ENCODE measurements around the gene LYSMD4.
"Not testable (repeated sequence)": the region's sequence is repeated elsewhere in the genome, so short reads cannot be mapped to it uniquely, and the experiment has no call there.

LYSMD4 gene

DNA sequence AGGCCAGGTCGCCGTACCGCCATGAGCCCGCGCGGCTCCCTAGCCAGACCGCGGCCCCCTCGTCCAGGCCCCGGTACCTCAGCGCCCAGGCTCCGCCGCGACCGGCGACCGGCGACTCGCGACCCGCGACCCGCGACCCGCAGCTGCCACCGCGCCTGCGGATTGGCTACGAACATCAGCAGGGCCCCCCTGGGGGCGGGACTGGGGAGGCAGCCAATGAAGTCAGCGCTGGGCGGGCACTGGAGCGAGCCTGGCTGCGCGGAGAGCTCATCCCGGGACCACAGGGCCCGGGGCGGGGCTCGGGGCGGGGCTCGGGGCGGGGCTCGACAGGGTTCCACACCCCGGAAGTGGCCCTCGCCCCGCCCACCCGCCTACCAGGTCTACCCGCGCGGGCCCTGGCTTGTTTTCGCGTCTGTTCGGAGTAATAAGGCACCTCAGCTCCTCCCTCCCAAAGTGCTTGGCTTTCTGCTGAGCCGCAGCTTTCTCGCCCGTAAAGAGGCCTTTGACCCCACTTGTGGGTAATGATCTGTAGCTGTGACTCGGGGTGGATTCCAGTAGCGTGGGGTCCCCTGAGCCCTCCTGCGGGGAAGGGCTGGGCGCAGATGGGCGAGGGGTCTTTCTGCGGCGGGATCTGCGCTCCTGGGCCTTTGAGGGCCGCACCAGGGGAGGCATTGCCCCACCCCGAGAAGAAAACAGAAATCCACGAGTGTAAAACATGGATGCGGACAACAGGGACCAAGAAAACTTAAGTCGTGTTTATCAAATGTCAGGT lies at the start of gene LYSMD4:
Gene LYSMD4, minus strand, starts transcription at position 170 of the 772 bp plus-strand sequence. CDS start 1,438 bp downstream, outside the sequence.
- peak; percentile 98 for DNase-seq (ENCODE audit: low spot score)

DNA sequence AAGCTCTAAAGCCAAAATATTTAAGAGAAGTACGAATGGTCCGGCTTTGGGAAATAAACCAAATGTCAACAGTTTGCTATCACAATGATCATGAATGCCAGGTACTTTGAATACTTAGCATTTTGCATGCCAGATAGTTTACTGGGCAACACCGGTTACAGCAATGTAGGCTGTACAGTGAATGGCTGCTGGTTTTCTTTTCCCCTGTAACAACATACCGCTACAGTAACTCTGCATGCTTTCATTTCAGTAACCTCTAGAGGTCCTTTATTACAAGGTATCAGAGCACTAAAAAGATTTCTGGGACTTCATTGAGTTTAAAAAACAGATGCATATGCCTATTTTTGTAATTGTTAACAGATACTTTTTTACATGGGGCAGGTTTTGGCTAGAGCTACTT lies 48.8 kb upstream of the LYSMD4 start:
- DNase-seq (ENCODE audit: low spot score): not testable (repeated sequence)

DNA sequence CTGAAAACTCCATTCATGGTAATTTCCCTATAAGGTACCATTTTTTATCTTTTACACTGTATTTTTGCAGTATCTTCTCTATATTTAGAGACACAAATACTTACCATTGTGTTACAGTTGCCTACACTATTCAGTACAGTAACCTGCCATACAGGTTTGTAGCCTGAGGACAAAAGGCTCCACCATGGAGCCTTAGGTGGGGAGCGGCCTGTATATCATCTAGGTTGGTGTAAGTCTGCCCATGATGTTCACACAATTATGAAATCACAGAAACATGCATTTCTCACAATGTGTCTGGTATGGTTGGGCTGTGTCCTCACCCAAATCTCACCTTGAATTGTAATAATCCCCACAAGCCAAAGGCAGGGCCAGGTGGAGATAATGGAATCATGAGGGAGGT lies 43.9 kb upstream of the LYSMD4 start:
- DNase-seq (ENCODE audit: low spot score): no peak

DNA sequence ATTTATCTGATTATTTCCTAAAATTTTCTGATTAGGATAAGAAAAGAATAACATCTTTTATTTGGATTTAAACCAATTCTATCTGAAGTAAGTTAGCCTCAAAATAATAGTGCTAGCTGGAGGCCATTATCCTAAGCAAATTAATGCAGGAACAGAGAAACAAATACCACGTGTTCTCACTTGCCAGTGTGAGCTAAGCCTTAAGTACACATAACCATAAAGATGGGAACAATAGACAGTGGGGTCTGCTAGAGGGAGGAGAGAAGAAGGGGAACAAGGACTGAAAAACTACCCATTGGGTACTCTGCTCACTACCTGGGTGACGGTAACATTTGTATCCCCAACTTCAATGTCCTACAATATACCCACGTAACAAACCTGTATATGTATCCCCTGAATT lies 31.3 kb upstream of the LYSMD4 start:
- no peak for DNase-seq (ENCODE audit: low spot score)

DNA sequence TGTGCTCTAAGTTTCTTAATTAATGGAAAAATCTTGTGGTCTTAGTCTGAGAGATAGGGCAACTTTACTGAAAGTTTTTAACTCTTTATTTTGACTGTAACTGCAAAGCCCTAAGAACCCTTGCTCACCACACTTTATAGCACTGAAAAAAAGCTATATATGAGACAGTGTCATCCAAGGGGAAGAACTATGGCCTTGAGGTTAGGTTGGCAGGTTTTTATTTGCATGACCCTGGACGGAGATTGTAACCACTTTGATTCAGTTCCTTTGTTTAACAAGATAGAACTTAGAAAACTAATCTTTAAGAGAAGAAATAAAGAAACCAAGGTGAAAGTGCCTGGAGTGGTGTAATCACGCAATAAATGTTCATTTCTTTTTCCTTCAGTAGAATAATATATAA lies 30.6 kb upstream of the LYSMD4 start:
- no peak for DNase-seq (ENCODE audit: low spot score)

DNA sequence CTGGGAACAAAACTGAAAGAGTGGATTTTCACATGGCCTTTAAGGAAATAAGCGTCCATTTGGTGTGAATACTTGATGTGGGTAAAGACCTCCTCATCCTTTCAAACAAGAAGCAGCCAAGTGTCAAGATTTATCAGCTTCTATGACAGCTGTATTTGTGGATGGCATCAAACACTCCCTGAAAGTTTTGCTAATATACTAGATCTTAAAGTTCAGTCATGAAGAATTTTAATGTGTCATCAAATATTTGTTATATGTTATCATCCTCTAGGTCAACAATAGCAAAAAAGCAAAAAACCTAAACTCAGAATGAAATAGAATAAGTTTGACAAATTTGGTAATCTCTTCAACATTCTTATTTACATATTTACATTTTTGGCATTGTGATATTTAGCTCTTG lies 29.1 kb upstream of the LYSMD4 start:
- no peak for DNase-seq (ENCODE audit: low spot score)

DNA sequence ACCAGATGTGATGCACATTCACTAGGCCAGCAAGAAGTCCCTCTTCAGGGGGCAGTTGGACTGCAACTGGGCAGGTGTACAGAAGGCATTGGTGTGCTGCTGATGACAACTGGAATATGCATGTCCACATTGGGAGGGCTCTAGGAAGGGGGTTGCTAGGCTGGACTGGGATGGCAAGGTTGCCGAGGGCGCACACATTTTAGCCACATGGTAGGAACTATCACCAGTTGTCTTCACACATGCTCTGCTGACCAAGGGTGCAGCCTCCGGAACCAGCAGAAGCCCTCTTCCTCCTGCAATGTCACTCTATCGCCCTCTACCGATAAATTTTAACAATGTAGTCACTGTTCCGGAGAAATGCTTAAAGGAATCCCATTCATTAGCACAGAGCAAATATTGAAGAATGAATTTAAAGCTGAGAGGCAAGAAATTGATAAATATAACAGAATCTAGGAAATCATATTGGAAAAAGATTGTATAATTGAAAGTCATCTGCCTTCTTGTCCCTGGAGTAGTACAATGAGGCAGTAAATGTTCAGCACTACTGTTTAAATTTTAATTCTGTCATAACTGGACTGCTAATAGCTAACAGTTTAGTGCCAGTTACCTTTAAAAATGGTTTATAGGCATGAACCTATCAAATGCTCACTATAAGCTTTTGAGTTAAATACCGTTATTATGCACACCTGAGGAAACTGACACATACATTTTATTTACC lies 22.6 kb upstream of the LYSMD4 start:
- DNase-seq (ENCODE audit: low spot score): peak; percentile 93

DNA sequence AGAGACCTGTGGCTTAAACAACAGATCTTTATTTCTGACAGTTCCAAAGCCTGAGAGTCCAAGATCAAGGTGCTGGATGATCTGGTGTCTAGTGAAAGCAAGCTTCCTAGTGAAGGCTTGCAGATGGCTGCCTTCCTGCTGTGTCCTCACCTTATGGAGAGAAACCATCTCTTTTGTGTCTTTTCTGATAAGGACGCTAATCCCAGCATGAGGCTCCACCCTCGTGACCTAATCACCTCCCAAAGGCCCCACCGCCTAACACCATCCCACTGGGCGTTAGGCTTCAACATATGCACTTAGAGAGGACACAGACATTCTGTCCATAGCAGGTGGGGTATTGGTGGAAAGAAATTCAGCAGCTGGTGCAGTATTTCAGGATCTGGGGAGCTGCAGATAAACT lies 19.8 kb upstream of the LYSMD4 start:
- no peak for DNase-seq (ENCODE audit: low spot score)

DNA sequence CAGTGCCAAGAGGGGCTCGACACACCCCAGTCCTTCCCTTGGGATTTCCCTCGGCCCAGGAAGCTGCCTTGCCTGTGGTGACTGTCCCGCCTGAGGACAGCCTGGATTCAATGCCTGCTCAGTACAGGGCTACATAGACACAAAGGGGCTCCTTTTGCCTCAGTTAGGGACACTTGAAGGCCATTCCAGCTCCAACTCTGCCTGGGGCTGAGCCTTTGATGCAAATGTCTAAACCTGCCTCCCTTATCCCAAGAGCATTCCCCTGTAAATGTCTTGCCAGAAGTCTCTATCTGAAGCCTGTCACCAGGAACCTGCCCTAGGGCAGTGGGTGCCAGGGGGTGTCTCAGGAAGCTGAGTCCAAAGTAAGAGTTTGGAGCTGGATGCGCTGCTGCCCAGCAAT lies 19.3 kb upstream of the LYSMD4 start:
- no peak for DNase-seq (ENCODE audit: low spot score)

DNA sequence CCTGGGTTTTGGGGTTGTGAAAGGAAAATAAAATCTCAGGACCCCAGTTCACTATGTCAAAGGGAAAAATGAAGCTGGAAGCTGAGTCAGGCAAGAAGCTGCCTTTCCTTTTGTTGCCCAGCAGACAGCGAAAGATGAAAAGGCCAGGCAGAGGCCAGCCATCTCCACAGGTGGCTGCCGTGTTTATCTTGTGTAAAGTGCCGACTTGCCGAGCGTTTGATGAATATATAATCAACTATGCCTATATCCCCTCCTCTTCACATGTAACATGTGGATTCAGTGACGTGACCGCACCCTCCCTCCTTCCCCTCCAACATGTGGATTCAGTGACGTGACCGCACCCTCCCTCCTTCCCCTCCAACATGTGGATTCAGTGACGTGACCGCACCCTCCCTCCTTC lies 17.1 kb upstream of the LYSMD4 start:
- not testable (repeated sequence) for DNase-seq (ENCODE audit: low spot score)

DNA sequence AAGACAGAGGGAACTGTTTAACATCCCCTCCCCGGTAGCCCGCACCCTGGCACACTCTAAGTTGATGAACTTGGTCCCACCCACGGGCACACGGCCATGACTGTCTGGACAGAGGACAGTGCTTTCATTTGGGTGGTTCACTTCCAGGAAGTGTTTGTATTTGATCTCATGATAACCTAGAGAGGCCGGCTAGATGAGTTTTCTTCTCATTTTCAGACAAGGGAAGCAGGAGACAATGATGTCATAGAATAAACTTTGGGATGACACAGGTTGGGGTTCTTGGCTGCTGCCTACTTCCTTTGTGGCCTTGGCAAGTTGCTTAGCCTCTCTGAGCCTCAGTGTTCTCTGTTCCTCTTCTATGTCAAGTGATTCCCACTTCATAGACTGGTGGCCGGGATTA lies 16.1 kb upstream of the LYSMD4 start:
- DNase-seq (ENCODE audit: low spot score): peak; percentile 23

DNA sequence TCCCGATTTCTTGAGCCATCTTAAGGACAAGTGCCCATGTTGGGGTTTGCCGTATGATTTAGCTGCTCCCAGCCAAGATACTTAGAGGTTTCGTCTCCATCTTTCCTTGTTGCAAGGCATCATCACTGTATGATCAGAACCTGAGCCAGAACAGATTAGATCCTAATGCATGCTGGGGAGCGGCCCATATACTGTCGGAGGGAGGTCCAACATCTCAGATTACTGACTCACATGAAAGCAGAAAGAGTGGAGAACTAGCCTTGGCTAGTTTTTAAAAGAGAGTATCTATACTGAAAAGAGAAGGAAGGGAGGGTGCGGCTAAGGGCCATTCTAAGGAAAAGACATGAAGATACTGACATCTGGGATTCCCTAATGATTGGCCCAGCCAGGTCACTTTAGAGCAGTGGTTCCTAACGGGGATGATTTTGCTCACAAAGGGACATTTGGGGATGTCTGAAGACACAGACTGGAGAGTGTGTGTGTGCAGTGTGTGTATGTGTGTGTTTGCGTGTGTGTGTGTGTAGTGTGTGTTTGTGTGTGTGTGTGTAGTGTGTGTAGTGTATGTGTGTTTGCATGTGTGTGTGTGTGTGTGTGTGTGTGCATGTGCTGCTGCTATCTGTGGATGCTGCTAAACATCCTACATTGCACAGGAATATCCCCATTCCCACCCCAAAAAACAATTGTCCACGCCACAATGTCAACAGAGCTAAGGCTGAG lies 12.3 kb upstream of the LYSMD4 start:
- DNase-seq (ENCODE audit: low spot score): no peak

DNA sequence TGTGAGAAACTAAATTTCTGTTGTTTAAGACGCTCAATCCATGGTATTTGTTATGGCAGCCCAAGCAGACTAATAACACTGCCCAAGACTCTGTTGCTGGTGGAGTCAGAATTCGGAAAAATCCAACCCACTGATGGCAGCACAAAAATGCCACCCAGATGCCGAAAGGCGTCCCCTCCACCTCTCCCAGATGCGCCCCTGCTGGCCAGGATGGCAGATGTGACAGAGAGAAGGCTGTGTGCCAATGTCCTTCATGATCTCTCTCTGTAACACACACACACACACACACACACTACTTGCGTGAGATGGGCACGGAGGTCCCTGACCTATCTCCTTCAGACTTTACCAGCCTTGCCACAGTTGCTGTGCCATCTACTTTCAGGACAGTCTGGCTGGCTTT lies 10.9 kb upstream of the LYSMD4 start:
- no peak for DNase-seq (ENCODE audit: low spot score)

DNA sequence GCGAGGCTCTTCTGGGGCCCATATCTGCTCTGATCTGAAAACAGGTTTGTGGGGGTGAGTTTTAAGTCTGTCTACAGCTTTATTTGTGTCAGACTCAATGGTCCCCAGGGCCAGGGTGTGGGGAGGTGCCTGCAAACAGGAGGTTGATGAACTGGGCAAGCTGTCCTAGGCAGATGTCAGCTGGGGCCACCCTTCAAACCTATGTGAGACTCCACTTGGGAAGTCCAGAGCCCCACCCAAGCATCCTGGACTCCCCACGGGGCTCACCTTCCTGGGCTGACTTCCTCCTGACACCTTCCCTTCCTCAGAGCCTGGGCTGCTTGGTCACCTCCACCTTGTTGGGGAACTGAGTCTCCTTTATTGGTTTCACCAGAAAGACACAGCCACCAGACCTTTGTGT lies 8.6 kb upstream of the LYSMD4 start:
- DNase-seq (ENCODE audit: low spot score): no peak

DNA sequence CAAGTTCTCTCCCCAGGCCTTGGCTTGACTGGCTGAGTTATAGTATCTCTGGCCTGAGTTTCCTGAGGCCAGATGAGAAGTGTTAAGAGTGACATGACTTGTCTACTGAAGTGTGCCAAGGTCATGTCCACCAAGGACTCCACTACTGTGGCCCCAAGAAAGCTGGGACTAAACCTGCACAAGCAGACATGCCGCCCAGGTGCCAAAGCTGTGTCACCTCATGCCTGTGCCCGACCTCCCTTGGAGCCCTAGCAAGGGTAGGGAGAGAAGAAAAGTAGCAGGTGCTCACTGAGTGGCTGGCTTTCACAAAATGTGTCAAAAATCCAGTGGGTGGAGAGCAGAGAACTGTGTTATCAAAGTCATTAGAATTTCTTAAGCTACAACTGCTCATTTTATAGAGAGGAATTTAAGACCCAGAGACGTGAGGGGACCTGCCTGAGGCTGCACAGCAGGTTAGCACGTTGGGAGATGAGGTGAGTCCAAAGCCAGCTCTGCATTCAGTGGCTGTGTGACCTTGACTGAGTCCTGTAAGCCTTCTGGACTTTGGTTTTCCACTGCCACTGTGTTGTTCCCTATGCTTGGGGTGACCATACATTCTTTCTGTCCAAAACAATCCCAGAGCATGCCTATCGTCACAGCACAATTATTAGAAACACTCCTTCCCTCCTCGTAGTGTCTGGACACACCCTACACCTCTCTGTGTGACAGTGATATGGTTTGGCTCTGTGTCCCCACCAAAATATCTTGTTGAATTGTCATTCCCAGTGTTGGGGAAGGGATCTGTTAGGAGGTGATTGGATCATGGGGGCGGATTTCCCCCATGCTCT lies 5.0 kb upstream of the LYSMD4 start:
- DNase-seq (ENCODE audit: low spot score): no peak

DNA sequence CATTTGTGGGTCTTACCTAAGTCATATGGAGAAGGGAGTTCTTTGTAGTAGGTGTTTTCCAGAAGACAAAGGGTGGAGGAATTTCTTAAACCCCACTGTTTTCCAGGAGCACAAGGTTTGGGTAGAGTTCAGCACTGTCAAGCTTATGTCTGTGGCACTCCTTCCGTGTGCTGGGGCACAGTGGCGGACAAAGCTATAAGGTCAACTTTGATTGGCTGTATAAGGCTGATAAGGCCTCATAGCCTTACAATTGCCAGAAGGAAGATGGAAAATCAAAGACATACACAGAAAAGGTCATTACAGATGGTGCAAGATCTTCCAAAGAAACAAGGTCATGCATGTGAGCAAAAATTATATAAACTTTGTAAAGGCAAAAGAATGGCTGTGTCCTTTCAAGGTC lies 3.5 kb upstream of the LYSMD4 start:
- DNase-seq (ENCODE audit: low spot score): no peak

DNA sequence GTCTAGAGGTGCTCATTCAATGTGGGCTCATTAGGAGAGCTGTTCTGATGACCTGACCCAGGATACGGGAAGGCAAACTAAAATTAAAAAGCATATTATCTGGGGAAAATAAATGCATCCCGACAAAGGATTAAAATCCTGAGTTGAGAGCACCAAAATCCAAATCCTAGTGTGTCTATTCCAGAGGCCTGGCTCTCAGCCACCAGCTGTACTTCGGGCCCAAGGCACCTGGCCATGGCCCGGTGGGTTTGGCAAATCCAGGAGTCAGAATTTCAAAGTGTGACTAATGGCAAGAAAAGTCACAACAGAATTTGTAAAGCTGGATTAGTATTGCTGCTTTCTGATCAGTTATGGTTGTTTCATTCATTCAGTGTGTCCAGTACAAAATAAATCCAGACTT lies 2.6 kb upstream of the LYSMD4 start:
- no peak for DNase-seq (ENCODE audit: low spot score)

DNA sequence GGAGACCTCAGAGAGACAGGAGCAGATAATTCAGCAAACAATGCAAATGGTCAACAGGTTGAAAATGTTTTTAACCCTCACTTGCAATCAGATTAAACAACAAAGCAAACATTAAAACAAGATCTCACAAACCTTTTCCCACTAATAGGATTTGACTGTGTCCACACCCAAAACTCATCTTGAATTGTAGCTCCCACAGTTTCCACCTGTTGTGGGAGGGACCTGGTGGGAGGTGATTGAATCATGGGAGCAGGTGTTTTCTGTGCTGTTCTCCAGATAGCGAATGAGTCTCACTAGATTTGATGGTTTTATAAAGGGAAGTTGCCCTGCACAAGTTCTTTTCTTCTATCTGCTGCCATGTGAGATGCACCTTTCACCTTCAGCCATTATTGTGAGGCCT lies 1.3 kb upstream of the LYSMD4 start:
- no peak for DNase-seq (ENCODE audit: low spot score)

DNA sequence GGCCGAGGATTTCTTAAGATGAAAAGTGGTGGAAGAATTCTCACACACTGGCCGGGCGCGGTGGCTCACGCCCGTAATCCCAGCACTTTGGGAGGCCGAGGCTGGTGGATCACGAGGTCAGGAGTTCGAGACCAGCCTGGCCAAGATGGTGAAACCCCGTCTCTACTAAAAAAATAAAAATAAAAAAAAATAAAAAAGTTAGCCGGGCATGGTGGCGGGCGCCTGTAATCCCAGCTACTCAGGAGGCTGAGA lies 729 bp upstream of the LYSMD4 start:
- DNase-seq (ENCODE audit: low spot score): not testable (repeated sequence)

DNA sequence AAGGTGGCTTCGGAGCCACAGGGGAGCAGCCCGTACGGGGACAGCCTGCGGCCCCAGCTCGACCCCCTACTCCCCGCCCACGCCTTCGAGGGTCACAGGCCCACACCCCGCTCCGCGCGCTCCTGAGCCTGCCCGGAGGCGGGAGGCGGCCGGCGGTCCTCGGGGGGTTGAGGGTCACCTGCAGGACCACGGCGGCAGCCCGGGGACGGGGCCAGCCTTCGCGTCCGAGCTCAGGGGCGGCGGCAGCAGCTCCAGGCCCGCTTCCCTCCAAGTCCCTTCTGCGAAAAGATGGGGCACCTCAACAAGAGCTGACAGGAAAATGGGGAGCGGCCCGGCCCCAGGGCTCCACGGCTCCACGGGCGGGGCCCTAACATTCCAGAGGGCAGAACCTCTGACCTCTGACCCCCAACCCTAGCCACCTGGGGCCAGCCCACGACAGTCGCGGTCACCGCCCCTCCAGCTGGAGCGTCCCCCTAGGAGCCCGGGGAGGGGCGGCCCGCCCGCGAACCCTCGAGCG lies 428 bp downstream of the LYSMD4 start:
- DNase-seq (ENCODE audit: low spot score): no peak

DNA sequence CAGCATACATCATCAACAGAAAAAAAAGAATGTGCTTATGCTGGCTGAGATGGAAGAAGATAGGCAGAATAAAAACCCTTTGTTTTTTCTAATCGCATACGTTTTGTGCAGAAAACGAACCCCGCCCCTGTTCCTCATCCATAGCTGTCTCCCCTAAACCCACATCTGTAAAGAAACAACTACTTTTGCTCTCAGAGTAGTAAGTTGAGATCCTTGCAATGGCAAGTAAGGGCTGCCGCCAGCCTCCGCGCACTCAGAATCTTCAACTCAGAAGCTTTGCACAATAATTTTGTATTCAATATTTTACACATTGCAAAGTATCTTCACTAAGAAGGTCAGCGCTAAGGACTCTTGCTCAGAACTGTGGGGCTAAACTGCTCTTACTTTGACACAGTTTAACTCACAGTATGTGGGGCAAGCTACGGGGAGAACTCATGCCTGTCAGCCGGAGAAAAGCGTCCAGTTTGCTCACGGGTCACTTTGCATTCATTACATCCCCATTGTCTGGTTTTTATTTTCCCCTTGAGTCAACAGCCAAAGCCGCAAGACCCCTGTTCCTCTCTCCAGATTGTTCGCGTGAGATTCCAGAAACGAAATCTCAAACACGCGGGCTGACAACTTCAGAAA lies 1.0 kb downstream of the LYSMD4 start:
- DNase-seq (ENCODE audit: low spot score): peak; percentile 39
